Loucy (cell line): Measurements from ENCODE around the gene ANP32E.

Source experiments
- H2AFZ ChIP-seq: fragments of 200-600 bp; sonication (generic); 2 replicates; pipeline ENCODE4 v1.6.0; 2016; ENCODE audit warnings: antibody characterized with exemption, mild to moderate bottlenecking, low read length, moderate library complexity
- H3F3A ChIP-seq: fragments of 200-600 bp; 2 replicates; pipeline ENCODE4 v1.6.0; 2016; ENCODE audit warnings: antibody characterized with exemption, low read depth, mild to moderate bottlenecking
- H3K27me3 ChIP-seq: fragments of 200-600 bp; sonication (generic); 2 replicates; pipeline ENCODE4 v1.6.1; 2014; ENCODE audit warnings: low read length, mild to moderate bottlenecking; ENCODE audit not compliant: insufficient read depth, poor library complexity, severe bottlenecking
- H3K36me3 ChIP-seq: fragments of 200-600 bp; sonication (generic); 2 replicates; pipeline ENCODE4 v1.6.1; 2016; ENCODE audit warnings: low read length; ENCODE audit not compliant: insufficient read depth
- H3K4me1 ChIP-seq: fragments of 200-600 bp; sonication (generic); 2 replicates; pipeline ENCODE4 v1.5.1; 2014; ENCODE audit warnings: low read length, mild to moderate bottlenecking; ENCODE audit not compliant: insufficient read depth, poor library complexity, severe bottlenecking
- H3K4me2 ChIP-seq: fragments of 200-600 bp; sonication (generic); 2 replicates; pipeline ENCODE4 v1.6.0; 2014; ENCODE audit warnings: antibody characterized with exemption, low read length, low read depth, mild to moderate bottlenecking; ENCODE audit not compliant: poor library complexity, severe bottlenecking
- H3K4me3 ChIP-seq: fragments of 200-600 bp; sonication (generic); 2 replicates; pipeline ENCODE4 v1.5.1; 2014; ENCODE audit warnings: low read length, mild to moderate bottlenecking, mixed read lengths; ENCODE audit not compliant: poor library complexity, severe bottlenecking
- H3K79me2 ChIP-seq: fragments of 200-600 bp; sonication (generic); 2 replicates; pipeline ENCODE4 v1.6.1; 2014; ENCODE audit warnings: low read length; ENCODE audit not compliant: insufficient read depth
- H3K9ac ChIP-seq: fragments of 200-600 bp; sonication (generic); 2 replicates; pipeline ENCODE4 v1.6.0; 2014; ENCODE audit warnings: mild to moderate bottlenecking, low read depth, low read length, moderate library complexity; ENCODE audit not compliant: poor library complexity, severe bottlenecking
- H3K9me2 ChIP-seq: fragments of 200-600 bp; sonication (generic); replicated peaks from 2 replicates; pipeline ENCODE4 v1.6.1; 2016; ENCODE audit warnings: low read depth, low read length, mixed read lengths
- H3K9me3 ChIP-seq: fragments of 200-600 bp; sonication (generic); 2 replicates; pipeline ENCODE4 v1.6.1; 2014; ENCODE audit warnings: mild to moderate bottlenecking, antibody characterized with exemption, low read length, low read depth; ENCODE audit not compliant: insufficient read depth
- H4K20me1 ChIP-seq: fragments of 200-600 bp; sonication (generic); 2 replicates; pipeline ENCODE4 v1.6.0; 2014; ENCODE audit warnings: antibody characterized with exemption, low read length, mild to moderate bottlenecking; ENCODE audit not compliant: insufficient read depth, poor library complexity, severe bottlenecking
- EZH2phosphoT487 ChIP-seq: fragments of 200-600 bp; IDR thresholded peaks from 2 replicates; pipeline ENCODE4 v1.6.1; 2018; ENCODE audit warnings: antibody characterized with exemption, mild to moderate bottlenecking, moderate library complexity, borderline replicate concordance
- TF ChIP-seq, protein P1 (sequence below): fragments of 200-600 bp; sonication (generic); conservative IDR thresholded peaks from 2 replicates; pipeline ENCODE4 v1.5.1; 2014; ENCODE audit warnings: mild to moderate bottlenecking, antibody characterized with exemption, low read length

The ANP32E gene

DNA sequence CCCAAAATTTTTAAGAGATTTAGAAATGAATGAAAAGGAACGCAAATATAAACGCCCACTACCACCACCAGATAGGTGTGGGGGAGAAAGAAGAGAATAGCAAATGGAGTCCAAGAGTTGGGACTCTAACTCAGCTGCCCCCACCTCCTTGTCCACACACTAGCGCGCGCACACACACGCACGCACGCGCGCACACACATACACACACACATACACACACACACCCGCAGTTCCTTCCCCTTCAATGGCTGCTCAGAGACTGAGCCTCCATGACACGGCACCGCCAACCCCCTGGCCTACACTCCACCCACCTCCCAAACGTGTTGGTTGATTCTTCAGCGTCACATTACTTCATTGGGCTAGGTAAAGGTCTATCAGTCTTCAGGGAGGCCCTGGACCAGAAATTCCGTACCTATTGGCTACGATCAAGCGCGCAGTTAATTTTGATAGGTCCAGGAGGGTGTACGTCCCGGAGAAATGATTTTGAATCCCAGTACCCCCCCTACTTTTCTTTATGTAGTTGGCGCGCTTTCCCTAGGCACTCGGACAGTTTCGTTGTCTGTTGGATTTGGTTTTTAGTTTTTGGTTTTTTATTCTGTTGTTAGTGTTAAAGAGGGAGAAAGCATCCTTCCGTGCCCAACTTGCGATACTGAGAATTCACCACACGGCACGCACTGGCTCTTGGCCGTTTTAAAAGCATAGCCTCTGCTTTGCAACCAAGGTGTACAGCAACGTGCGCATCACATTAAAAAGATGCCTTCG is at the start of gene ANP32E:
TSS of gene ANP32E (minus strand) at position 261 of the 762 bp plus-strand sequence. CDS start 326 bp downstream, outside the sequence.
- Histone ChIP-seq H3K4me2 (peak within 1 kb of the TSS; percentile 93), H3K79me2 (peaks cover 50% of the 10 kb centered on the region), H4K20me1 (peaks cover 16% of the 10 kb centered on the region), H3K27me3 (peaks cover 10% of the 10 kb centered on the region), H2AFZ (peak within 1 kb of the TSS; percentile 63), H3K9ac (peak within 1 kb of the TSS; percentile 100), H3K36me3 (peaks cover 3% of the 10 kb centered on the region; the same call in 1 of the 2 replicates), H3K4me3 (peak within 1 kb of the TSS; percentile 100), H3F3A (peaks cover 6% of the 10 kb centered on the region), H3K9me3 (no peaks in the 10 kb centered on the region), H3K4me1 (peaks cover 27% of the 10 kb centered on the region), H3K9me2 (no peaks in the 10 kb centered on the region)
- TF ChIP-seq, protein P1, sequence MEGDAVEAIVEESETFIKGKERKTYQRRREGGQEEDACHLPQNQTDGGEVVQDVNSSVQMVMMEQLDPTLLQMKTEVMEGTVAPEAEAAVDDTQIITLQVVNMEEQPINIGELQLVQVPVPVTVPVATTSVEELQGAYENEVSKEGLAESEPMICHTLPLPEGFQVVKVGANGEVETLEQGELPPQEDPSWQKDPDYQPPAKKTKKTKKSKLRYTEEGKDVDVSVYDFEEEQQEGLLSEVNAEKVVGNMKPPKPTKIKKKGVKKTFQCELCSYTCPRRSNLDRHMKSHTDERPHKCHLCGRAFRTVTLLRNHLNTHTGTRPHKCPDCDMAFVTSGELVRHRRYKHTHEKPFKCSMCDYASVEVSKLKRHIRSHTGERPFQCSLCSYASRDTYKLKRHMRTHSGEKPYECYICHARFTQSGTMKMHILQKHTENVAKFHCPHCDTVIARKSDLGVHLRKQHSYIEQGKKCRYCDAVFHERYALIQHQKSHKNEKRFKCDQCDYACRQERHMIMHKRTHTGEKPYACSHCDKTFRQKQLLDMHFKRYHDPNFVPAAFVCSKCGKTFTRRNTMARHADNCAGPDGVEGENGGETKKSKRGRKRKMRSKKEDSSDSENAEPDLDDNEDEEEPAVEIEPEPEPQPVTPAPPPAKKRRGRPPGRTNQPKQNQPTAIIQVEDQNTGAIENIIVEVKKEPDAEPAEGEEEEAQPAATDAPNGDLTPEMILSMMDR = peak; percentile 43
- no peak for TF ChIP-seq EZH2phosphoT487

- Histone ChIP-seq H3F3A (no peaks in the 10 kb centered on the region), H3K27me3 (no peaks in the 10 kb centered on the region), H3K36me3 (peaks cover 13% of the 10 kb centered on the region; the same call in 1 of the 2 replicates), H3K9me3 (no peaks in the 10 kb centered on the region), H2AFZ (no peak overlapping the region), H3K4me3 (peak overlapping the region; percentile 86), H3K4me1 (peaks cover 14% of the 10 kb centered on the region), H3K4me2 (peak overlapping the region; percentile 100), H4K20me1 (no peaks in the 10 kb centered on the region), H3K9me2 (no peaks in the 10 kb centered on the region), H3K9ac (peak overlapping the region; percentile 61), H3K79me2 (peaks cover 24% of the 10 kb centered on the region)
- TF ChIP-seq EZH2phosphoT487 = no peak
- TF ChIP-seq, protein P1 = no peak
Measured at GRCh38 chr1:150283260-150283659, 47.3 kb upstream of the ANP32E start.

DNA sequence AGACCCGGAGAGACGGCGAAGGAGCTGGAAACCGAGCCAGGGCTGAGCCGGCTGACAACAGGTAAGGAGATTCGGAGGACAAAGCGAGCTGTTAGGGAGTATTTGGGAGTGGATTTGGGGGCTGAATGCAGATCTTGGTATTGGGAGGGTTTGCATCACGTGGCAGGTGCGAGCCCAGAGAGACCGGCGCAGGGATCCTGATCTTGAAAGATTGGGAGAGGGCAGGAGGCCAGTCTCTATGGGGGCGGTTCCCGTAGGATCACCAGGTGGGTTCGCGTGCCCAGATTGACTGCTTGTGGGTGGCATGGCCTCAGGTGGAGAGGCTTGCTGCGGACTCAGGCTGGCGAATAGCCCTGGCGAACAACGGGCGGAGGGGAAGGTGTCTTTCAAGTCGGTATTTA is 46.6 kb upstream of the ANP32E start:
- Histone ChIP-seq H3K9ac (peak overlapping the region; percentile 61), H3K9me3 (no peaks in the 10 kb centered on the region), H3K4me3 (peak overlapping the region; percentile 86), H3K9me2 (no peaks in the 10 kb centered on the region), H2AFZ (peak overlapping the region; percentile 42; the same call in 1 of the 2 replicates), H3F3A (no peaks in the 10 kb centered on the region), H4K20me1 (no peaks in the 10 kb centered on the region), H3K4me2 (peak overlapping the region; percentile 100), H3K36me3 (peaks cover 13% of the 10 kb centered on the region; the same call in 1 of the 2 replicates), H3K4me1 (peaks cover 14% of the 10 kb centered on the region), H3K27me3 (no peaks in the 10 kb centered on the region), H3K79me2 (peaks cover 24% of the 10 kb centered on the region)
- no peak for TF ChIP-seq EZH2phosphoT487
- TF ChIP-seq, protein P1 = no peak
